Liver (tissue), 9 donors: ENCODE measurements around the gene HCCS. TPM values are rescaled to one million over a fixed set of nuclear protein-coding genes. Genes with fewer than 3 reads are reported as not detected.

Source experiments
- DNase-seq: peaks from one replicate; pipeline ENCODE4 v3.0.0-alpha.2; 2017; ENCODE audit warnings: low spot score
- H3K27ac ChIP-seq, 2 donors: one replicate each; pipeline ENCODE4 v1.7.0; 2013; ENCODE audit warnings: inconsistent platforms in 2 of 2, low read length in 2 of 2, control low read depth in 1 of 2, low read depth in 1 of 2, mild to moderate bottlenecking in 1 of 2
- H3K27me3 ChIP-seq, 4 donors: one replicate each; pipeline versions ENCODE4 v1.6.1 to v1.7.0; 2013; ENCODE audit warnings: low read length in 3 of 4, inconsistent platforms in 1 of 4, mild to moderate bottlenecking in 1 of 4, moderate library complexity in 1 of 4; ENCODE audit not compliant: control insufficient read depth in 4 of 4, insufficient read depth in 4 of 4
- H3K36me3 ChIP-seq, 4 donors: one replicate each; pipeline versions ENCODE4 v1.6.1 to v1.7.0; 2013; ENCODE audit warnings: low read length in 3 of 4, mild to moderate bottlenecking in 3 of 4, low read depth in 1 of 4, moderate library complexity in 1 of 4; ENCODE audit not compliant: control insufficient read depth in 4 of 4, insufficient read depth in 3 of 4
- H3K4me1 ChIP-seq, 4 donors: one replicate each; pipeline versions ENCODE4 v1.6.1 to v1.7.0; 2013; ENCODE audit warnings: low read length in 3 of 4, mild to moderate bottlenecking in 3 of 4, moderate library complexity in 1 of 4; ENCODE audit not compliant: control insufficient read depth in 4 of 4, insufficient read depth in 4 of 4
- H3K4me3 ChIP-seq, 3 donors: one replicate each; pipeline versions ENCODE4 v1.6.1 to v1.7.0; 2013; ENCODE audit warnings: low read length in 3 of 3, control low read depth in 1 of 3, low read depth in 1 of 3, mild to moderate bottlenecking in 1 of 3
- H3K9ac ChIP-seq, 2 donors: one replicate each; pipeline ENCODE4 v1.7.0; 2013; ENCODE audit warnings: low read length in 2 of 2, mild to moderate bottlenecking in 2 of 2, moderate library complexity in 2 of 2, control low read depth in 1 of 2, low read depth in 1 of 2
- H3K9me3 ChIP-seq, 4 donors: one replicate each; pipeline versions ENCODE4 v1.6.1 to v1.7.0; 2013; ENCODE audit warnings: low read length in 3 of 4; ENCODE audit not compliant: control insufficient read depth in 4 of 4
- ATF3 ChIP-seq: IDR thresholded peaks from 2 replicates; pipeline ENCODE4 v1.6.1; 2016; ENCODE audit warnings: antibody characterized with exemption
- CTCF ChIP-seq: fragments of 150-350 bp; IDR thresholded peaks from 2 replicates; pipeline ENCODE4 v1.5.1; 2017; ENCODE audit warnings: improper control_type of control experiment, low read depth, low read length; ENCODE audit not compliant: missing input control
- EGR1 ChIP-seq, 2 donors: IDR thresholded peaks; 2 replicates each; pipeline ENCODE4 v1.6.1; 2016 to 2018; ENCODE audit warnings: antibody characterized with exemption in 2 of 2, low read depth in 2 of 2
- FOXA1 ChIP-seq: IDR thresholded peaks from 2 replicates; pipeline ENCODE4 v1.6.1; 2016; ENCODE audit warnings: antibody characterized with exemption
- FOXA2 ChIP-seq: IDR thresholded peaks from 2 replicates; pipeline ENCODE4 v1.6.1; 2016; ENCODE audit warnings: antibody characterized with exemption
- GABPA ChIP-seq, 2 donors: IDR thresholded peaks in 1 of 2; conservative IDR thresholded peaks in 1 of 2; 2 replicates each; pipeline ENCODE4 v1.6.1; 2016; ENCODE audit warnings: antibody characterized with exemption in 2 of 2, mild to moderate bottlenecking in 1 of 2, moderate library complexity in 1 of 2
- HNF4A ChIP-seq, 2 donors: conservative IDR thresholded peaks; 2 replicates each; pipeline ENCODE4 v1.6.1; 2016; ENCODE audit warnings: antibody characterized with exemption in 2 of 2, mild to moderate bottlenecking in 2 of 2
- HNF4G ChIP-seq: IDR thresholded peaks from 2 replicates; pipeline ENCODE4 v1.6.1; 2016; ENCODE audit warnings: antibody characterized with exemption
- JUND ChIP-seq, 2 donors: IDR thresholded peaks; 2 replicates each; pipeline ENCODE4 v1.6.1; 2016; ENCODE audit warnings: antibody characterized with exemption in 2 of 2
- MAX ChIP-seq: IDR thresholded peaks from 2 replicates; pipeline ENCODE4 v1.6.1; 2016; ENCODE audit warnings: antibody characterized with exemption
- NR2F2 ChIP-seq: IDR thresholded peaks from 2 replicates; pipeline ENCODE4 v1.6.1; 2016; ENCODE audit warnings: antibody characterized with exemption
- RXRA ChIP-seq, 2 donors: IDR thresholded peaks; 2 replicates each; pipeline ENCODE4 v1.6.1; 2017 to 2018; ENCODE audit warnings: antibody characterized with exemption in 2 of 2, mild to moderate bottlenecking in 1 of 2
- SP1 ChIP-seq: IDR thresholded peaks from 2 replicates; pipeline ENCODE4 v1.6.1; 2018; ENCODE audit warnings: antibody characterized with exemption, mild to moderate bottlenecking
- TAF1 ChIP-seq: conservative IDR thresholded peaks from 2 replicates; pipeline ENCODE4 v1.6.1; 2016; ENCODE audit warnings: antibody characterized with exemption, mild to moderate bottlenecking
- YY1 ChIP-seq: IDR thresholded peaks from 2 replicates; pipeline ENCODE4 v1.6.1; 2016; ENCODE audit warnings: antibody characterized with exemption, mild to moderate bottlenecking
- ZBTB33 ChIP-seq: IDR thresholded peaks from 2 replicates; pipeline ENCODE4 v1.6.1; 2016; ENCODE audit warnings: antibody characterized with exemption
- WGBS: extraction: QIAGEN DNeasy Blood & Tissue Kit; methylation state at CpG from one replicate; pipeline ENCODE4 v1.1.7; 2013; 5-methylcytosine and 5-hydroxymethylcytosine counted together
- polyA plus RNA-seq, 2 donors: library from polyadenylated mRNA; stranded (reverse) in 1 of 2; unstranded in 1 of 2; fragments of 200-250 nt in 1 of 2; fragments of >200 nt in 1 of 2; fragmentation: Nextera tagmentation in 1 of 2; extraction: Ambion mirVana in 1 of 2; gene quantifications; one replicate each; pipeline versions ENCODE4 v1.2.1 to v1.2.3, GENCODE V29; 2013 to 2015
- total RNA-seq, 2 donors: library from RNA; depleted of rRNA; stranded (reverse); fragments of >200 nt; gene quantifications; one replicate each; pipeline ENCODE4 v1.2.3, GENCODE V29; 2014
- donor health status: healthy.
- donor health status: healthy.
- donor health status: healthy.
- donor health status: healthy.
- donor health status: healthy.

Gene HCCS
- total and polyA plus RNA-seq, 4 donors, result 11.2 to 16.0 (median 14.3) TPM

- Histone ChIP-seq H3K4me1 (peaks cover 0 to under 1% (median 0%) of the 10 kb centered on the region in 4 donors), H3K4me3 (no peak overlapping the region), H3K9ac (no peak overlapping the region), H3K36me3 (no peaks in the 10 kb centered on the region), H3K27ac (no peak overlapping the region), H3K9me3 (no peaks in the 10 kb centered on the region), H3K27me3 (no peaks in the 10 kb centered on the region)
- TF ChIP-seq CTCF, result no peak
- no peak for TF ChIP-seq MAX
- TF ChIP-seq JUND (IDR thresholded peaks at IDR 0.05), result no peak
- no peak for TF ChIP-seq HNF4G
- TF ChIP-seq NR2F2, result no peak
- TF ChIP-seq ZBTB33, result no peak
- TF ChIP-seq RXRA (IDR thresholded peaks at IDR 0.05), result no peak
- TF ChIP-seq TAF1, result no peak
- TF ChIP-seq EGR1 (IDR thresholded peaks at IDR 0.05; ENCODE audit: low read depth in 2 of 2), result no peak
- no peak for TF ChIP-seq GABPA (IDR thresholded peaks at IDR 0.05 in 1 of 2, conservative IDR thresholded peaks at IDR 0.05 in 1 of 2)
- no peak for TF ChIP-seq HNF4A (conservative IDR thresholded peaks at IDR 0.05)
- TF ChIP-seq FOXA1, result no peak
- TF ChIP-seq SP1, result no peak
- 88% methylated on average over 3 of the region's 3 CpGs for WGBS
- DNase-seq, result no peak
Measured at GRCh38 chrX:11130136-11130535, 19.0 kb downstream of the HCCS start.

GRCh38 chrX:11131146-11131545 lies 20.0 kb downstream of the HCCS start:
- no peaks in the 10 kb centered on the region for H3K36me3 ChIP-seq
- no peak for DNase-seq
- TF ChIP-seq SP1 (no peak), ZBTB33 (no peak), ATF3 (no peak), YY1 (no peak), NR2F2 (no peak), JUND (IDR thresholded peaks at IDR 0.05) (no peak), CTCF (no peak), MAX (no peak), RXRA (IDR thresholded peaks at IDR 0.05) (no peak), HNF4A (conservative IDR thresholded peaks at IDR 0.05) (no peak), HNF4G (no peak), FOXA2 (no peak), TAF1 (no peak)
- H3K4me3 ChIP-seq, result no peak overlapping the region
- H3K9me3 ChIP-seq, result no peaks in the 10 kb centered on the region
- no peaks in the 10 kb centered on the region for H3K27me3 ChIP-seq
- no peak overlapping the region for H3K27ac ChIP-seq
- no peak overlapping the region for H3K9ac ChIP-seq
- H3K4me1 ChIP-seq, result no peaks in the 10 kb centered on the region
